Measurements from ENCODE around the gene SNX5. TPM values are rescaled to one million over a fixed set of nuclear protein-coding genes. Genes with fewer than 3 reads are reported as not detected.

SNX5 gene
- total and polyA plus RNA-seq, 10 of the 15 experiments (the other 5 are each of a cell fraction or from before 2014, with no cell fraction given), result 92.9 to 316 (median 245) TPM

DNA sequence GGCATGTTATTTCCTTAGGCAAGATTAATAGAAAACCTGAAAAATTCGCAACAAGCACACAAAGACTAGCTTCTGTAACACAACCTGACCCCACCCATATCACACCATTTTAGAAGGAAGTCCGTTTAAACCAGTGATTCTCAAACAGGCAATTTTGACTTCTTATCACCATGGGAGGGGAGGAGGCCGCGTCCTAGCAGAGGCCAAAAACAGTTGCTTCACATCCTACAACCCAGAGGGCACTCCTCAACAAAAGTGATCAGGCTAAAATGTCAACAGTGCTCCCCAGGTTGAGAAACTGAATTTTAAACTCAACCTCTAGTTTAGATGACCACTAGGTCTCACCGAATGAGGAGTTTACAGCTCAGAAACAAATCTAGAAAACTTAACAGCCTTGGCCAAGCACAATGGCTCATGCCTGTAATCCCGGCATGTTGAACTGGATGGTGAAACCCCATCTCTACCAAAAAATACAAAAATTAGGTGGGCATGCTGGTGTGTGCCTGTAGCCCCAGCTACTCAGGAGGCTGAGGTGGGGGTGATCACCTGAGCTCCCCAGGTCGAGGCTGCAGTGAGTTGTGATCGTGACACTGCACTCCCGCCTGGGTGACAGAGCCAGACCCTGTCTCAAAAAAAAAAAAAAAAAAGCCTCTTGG lies 3.4 kb downstream of the SNX5 start (continued):
- TF ChIP-seq, protein P1, sequence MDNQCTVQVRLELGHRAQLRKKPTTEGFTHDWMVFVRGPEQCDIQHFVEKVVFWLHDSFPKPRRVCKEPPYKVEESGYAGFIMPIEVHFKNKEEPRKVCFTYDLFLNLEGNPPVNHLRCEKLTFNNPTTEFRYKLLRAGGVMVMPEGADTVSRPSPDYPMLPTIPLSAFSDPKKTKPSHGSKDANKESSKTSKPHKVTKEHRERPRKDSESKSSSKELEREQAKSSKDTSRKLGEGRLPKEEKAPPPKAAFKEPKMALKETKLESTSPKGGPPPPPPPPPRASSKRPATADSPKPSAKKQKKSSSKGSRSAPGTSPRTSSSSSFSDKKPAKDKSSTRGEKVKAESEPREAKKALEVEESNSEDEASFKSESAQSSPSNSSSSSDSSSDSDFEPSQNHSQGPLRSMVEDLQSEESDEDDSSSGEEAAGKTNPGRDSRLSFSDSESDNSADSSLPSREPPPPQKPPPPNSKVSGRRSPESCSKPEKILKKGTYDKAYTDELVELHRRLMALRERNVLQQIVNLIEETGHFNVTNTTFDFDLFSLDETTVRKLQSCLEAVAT (IDR thresholded peaks at IDR 0.05), result no peak
- no peak for TF ChIP-seq GATAD2B (conservative IDR thresholded peaks at IDR 0.05; ENCODE audit: low read depth)
- 0 out of 2 replicates have a peak, but pooled peaks have one; percentile 7 for TF ChIP-seq CBFB (IDR thresholded peaks at IDR 0.05; ENCODE audit: low read depth)
- 0 out of 2 replicates have a peak, but pooled peaks have one; percentile 22 for TF ChIP-seq WRNIP1 (IDR thresholded peaks at IDR 0.05; ENCODE audit: borderline replicate concordance, low read depth, low read length)
- TF ChIP-seq LARP7 (IDR thresholded peaks at IDR 0.05), result no peak
- TF ChIP-seq HDAC6 (IDR thresholded peaks at IDR 0.05; ENCODE audit: unreplicated experiment), result no peak

DNA sequence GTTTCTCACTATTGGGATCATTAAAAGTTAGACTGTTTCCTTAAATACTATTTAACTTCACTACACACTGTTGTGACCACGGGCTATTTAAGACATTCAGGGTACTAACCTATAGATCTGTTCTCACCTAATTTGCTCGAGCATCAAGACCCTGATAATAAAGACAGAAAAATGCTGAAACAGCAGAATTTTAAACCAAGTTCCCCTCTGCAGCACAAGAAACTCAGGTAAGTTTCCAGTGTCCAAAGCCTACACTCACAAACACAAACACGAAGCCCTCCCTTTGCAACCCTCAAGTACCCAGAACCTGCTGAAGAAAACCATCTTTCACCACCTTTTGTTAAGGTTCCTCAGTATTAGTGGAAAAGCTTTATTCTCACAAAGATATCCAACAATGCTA lies 4.0 kb downstream of the SNX5 start:
- Histone ChIP-seq H3K79me2 (ENCODE audit: control insufficient read depth, insufficient read depth, low read length) (peaks cover 98% of the 10 kb centered on the region), H2AFZ (ENCODE audit: control insufficient read depth, low read depth, low read length) (no peak overlapping the region), H3K9me3 (replicated peaks; ENCODE audit: control insufficient read depth, insufficient read depth, low read length) (no peaks in the 10 kb centered on the region), H3K36me3 (ENCODE audit: control insufficient read depth in 2 of 2, insufficient read depth in 2 of 2, low read length in 1 of 2) (peaks cover 0 to 6% of the 10 kb centered on the region in 2 experiments; a peak in 1 of 4 replicates), H3K27me3 (replicated peaks in 1 of 2; ENCODE audit: control insufficient read depth in 2 of 2, insufficient read depth in 2 of 2, low read length in 1 of 2) (no peaks in the 10 kb centered on the region), H4K20me1 (ENCODE audit: control insufficient read depth, insufficient read depth) (0 out of 2 replicates have a peak, but pooled peaks cover 3% of the 10 kb centered on the region), H3K9ac (ENCODE audit: control insufficient read depth, insufficient read depth, low read length) (peak overlapping the region; percentile 99), H3K4me2 (ENCODE audit: control insufficient read depth, insufficient read depth) (peak overlapping the region; percentile 81), H3K4me1 (ENCODE audit: control insufficient read depth, insufficient read depth, low read length) (peaks cover 12% of the 10 kb centered on the region), H3K4me3 (peak overlapping the region; percentile 86), H3K27ac (ENCODE audit: control insufficient read depth, insufficient read depth) (peak overlapping the region; percentile 98)
- in situ Hi-C loops (cut with MboI) (no loop called here), intact Hi-C loops (cut with micrococcal nuclease; ENCODE audit: unreplicated experiment) (no loop called here)
- ChIA-PET RAD21 (ENCODE audit: unreplicated experiment) (interaction anchor here (1.1 to 3.3 kb wide), 4 partner anchors 8 to 67 kb away, joined by 3 to 31 read pairs (median 6); no protein-coding TSS in a partner anchor), SMC1A (ENCODE audit: uncharacterized antibody, unreplicated experiment) (interaction anchor here (0.7 to 3.4 kb wide), 9 partner anchors 8 to 542 kb away, joined by 3 to 15 read pairs (median 8); no protein-coding TSS in a partner anchor), POLR2A (interaction anchor here (0.5 to 5.5 kb wide), 5 partner anchors 8 to 1078 kb away, joined by 3 to 74 read pairs (median 6); partner anchors contain the start of gene DSTN), CTCF (interaction anchor here (1.0 to 7.4 kb wide), 5 partner anchors 9 to 284 kb away, joined by 4 to 88 read pairs (median 6); no protein-coding TSS in a partner anchor)
- no peak for ATAC-seq
- TF ChIP-seq IKZF1 (conservative IDR thresholded peaks at IDR 0.05) (no peak), RELB (IDR thresholded peaks at IDR 0.05; ENCODE audit: low read depth) (no peak), ZZZ3 (IDR thresholded peaks at IDR 0.05; ENCODE audit: control insufficient read depth, insufficient read length, low read depth) (no peak)
- BruUV-seq (replicated peaks), result no TSS peak
- WGBS (ENCODE audit: insufficient coverage, insufficient replicate concordance, low lambda C conversion rate, missing lambda C conversion rate), result 0% methylated on average over 3 of the region's 3 CpGs
- FAIRE-seq, result no peak
- DNase-seq (ENCODE audit: low read depth, low spot score), result no peak
